Endodermal cell (in vitro differentiated cells): Measurements from ENCODE around the gene SERINC1. TPM values are rescaled to one million over a fixed set of nuclear protein-coding genes. Genes with fewer than 3 reads are reported as not detected.

ENCODE experiments used
- DNase-seq: peaks from one replicate; pipeline ENCODE4 v3.0.0-alpha.2; 2017
- H3K27ac ChIP-seq: 2 replicates; pipeline ENCODE4 v1.5.1; 2013; ENCODE audit warnings: mild to moderate bottlenecking, low read depth, low read length, moderate library complexity
- H3K27me3 ChIP-seq: 2 replicates; pipeline ENCODE4 v1.6.1; 2013; ENCODE audit warnings: mild to moderate bottlenecking, low read length, moderate library complexity; ENCODE audit not compliant: insufficient read depth, control insufficient read depth, poor library complexity, severe bottlenecking
- H3K36me3 ChIP-seq: 2 replicates; pipeline ENCODE4 v1.7.0; 2013; ENCODE audit warnings: mild to moderate bottlenecking, low read length, moderate library complexity; ENCODE audit not compliant: control insufficient read depth, insufficient read depth
- H3K4me1 ChIP-seq: one replicate; pipeline ENCODE4 v1.7.0; 2013; ENCODE audit warnings: low read length; ENCODE audit not compliant: control insufficient read depth, insufficient read depth
- H3K4me3 ChIP-seq: 2 replicates; pipeline ENCODE4 v1.5.1; 2013; ENCODE audit warnings: mild to moderate bottlenecking, low read length, moderate library complexity
- H3K9ac ChIP-seq: 2 replicates; pipeline ENCODE4 v1.6.1; 2013; ENCODE audit warnings: mild to moderate bottlenecking, low read length, moderate library complexity; ENCODE audit not compliant: poor library complexity, severe bottlenecking; ENCODE audit errors: extremely low read depth
- H3K9me3 ChIP-seq: 2 replicates; pipeline ENCODE4 v1.6.1; 2013; ENCODE audit warnings: mild to moderate bottlenecking, low read length, moderate library complexity; ENCODE audit not compliant: control insufficient read depth
- H3K27ac Mint-ChIP-seq: 2 replicates; pipeline ENCODE4 v1.8.0; 2020; ENCODE audit warnings: mixed read lengths
- H3K27me3 Mint-ChIP-seq: 2 replicates; pipeline ENCODE4 v1.8.0; 2021; ENCODE audit warnings: mild to moderate bottlenecking, mixed read lengths; ENCODE audit not compliant: insufficient read depth
- H3K36me3 Mint-ChIP-seq: 2 replicates; pipeline ENCODE4 v1.8.0; 2020; ENCODE audit warnings: low read depth, mixed read lengths
- H3K4me1 Mint-ChIP-seq: 2 replicates; pipeline ENCODE4 v1.8.0; 2020; ENCODE audit warnings: mixed read lengths
- H3K4me3 Mint-ChIP-seq: 2 replicates; pipeline ENCODE4 v1.8.0; 2020; ENCODE audit warnings: mild to moderate bottlenecking, moderate library complexity, mixed read lengths
- H3K9me3 Mint-ChIP-seq: 2 replicates; pipeline ENCODE4 v1.8.0; 2020; ENCODE audit warnings: mild to moderate bottlenecking, mixed read lengths
- WGBS, 2 experiments: methylation state at CpG; one replicate each; pipeline versions ENCODE4 v1.1.5 to v1.1.7; 2013; ENCODE audit warnings: missing lambda C conversion rate in 2 of 2, mixed read lengths in 1 of 2; ENCODE audit not compliant: insufficient coverage in 1 of 2, insufficient read length in 1 of 2; 5-methylcytosine and 5-hydroxymethylcytosine counted together
- total RNA-seq, 2 donors: library from RNA; stranded (reverse); fragmentation: NEBNext Ultra II Directional in 1 of 2; extraction: Animal tissue kit (Norgen Biotek cat#: 25700) in 1 of 2; gene quantifications; 2 replicates in 1 of 2; 3 replicates in 1 of 2; pipeline ENCODE4 v1.2.1, GENCODE V29; 2021
- TF ChIP-seq, protein P1 (sequence below): fragments of 200-600 bp; sonication (generic); conservative IDR thresholded peaks from 2 replicates; pipeline ENCODE4 v1.5.0; 2021; ENCODE audit warnings: antibody characterized with exemption, mild to moderate bottlenecking

The SERINC1 gene
- total RNA-seq, 2 donors from 2014 or later: 77.4 to 79.1 TPM

DNA sequence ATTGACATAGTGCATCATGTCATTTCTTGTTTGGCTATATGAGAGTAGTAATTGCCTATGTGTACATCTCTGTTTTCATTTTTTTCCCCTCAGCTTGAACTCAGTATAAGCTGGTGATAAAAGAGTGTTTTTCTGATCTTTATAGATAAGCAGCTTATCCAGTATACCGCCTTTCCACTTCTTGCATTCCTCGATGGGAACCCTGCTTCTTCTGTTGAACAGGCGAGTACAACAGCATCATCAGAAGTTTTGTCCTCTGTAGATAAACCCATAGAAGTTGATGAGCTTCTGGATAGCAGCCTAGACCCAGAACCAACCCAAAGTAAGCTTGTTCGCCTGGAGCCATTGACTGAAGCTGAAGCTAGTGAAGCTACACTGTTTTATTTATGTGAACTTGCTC is 39.8 kb downstream of the SERINC1 start:
- TF ChIP-seq, protein P1, sequence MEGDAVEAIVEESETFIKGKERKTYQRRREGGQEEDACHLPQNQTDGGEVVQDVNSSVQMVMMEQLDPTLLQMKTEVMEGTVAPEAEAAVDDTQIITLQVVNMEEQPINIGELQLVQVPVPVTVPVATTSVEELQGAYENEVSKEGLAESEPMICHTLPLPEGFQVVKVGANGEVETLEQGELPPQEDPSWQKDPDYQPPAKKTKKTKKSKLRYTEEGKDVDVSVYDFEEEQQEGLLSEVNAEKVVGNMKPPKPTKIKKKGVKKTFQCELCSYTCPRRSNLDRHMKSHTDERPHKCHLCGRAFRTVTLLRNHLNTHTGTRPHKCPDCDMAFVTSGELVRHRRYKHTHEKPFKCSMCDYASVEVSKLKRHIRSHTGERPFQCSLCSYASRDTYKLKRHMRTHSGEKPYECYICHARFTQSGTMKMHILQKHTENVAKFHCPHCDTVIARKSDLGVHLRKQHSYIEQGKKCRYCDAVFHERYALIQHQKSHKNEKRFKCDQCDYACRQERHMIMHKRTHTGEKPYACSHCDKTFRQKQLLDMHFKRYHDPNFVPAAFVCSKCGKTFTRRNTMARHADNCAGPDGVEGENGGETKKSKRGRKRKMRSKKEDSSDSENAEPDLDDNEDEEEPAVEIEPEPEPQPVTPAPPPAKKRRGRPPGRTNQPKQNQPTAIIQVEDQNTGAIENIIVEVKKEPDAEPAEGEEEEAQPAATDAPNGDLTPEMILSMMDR: no peak
- no peaks in the 10 kb centered on the region for H3K9me3 ChIP-seq
- Mint-ChIP-seq H3K4me3 (no peak overlapping the region), H3K36me3 (peaks cover 65% of the 10 kb centered on the region), H3K27ac (no peak overlapping the region), H3K9me3 (no peaks in the 10 kb centered on the region), H3K27me3 (no peaks in the 10 kb centered on the region), H3K4me1 (no peaks in the 10 kb centered on the region)
- no peak overlapping the region for H3K27ac ChIP-seq
- no peak overlapping the region for H3K4me3 ChIP-seq
- WGBS, 2 experiments: 92 to 96% methylated on average over 3 to 4 of the region's 4 CpGs
- peaks cover 72% of the 10 kb centered on the region for H3K36me3 ChIP-seq
- H3K27me3 ChIP-seq: no peaks in the 10 kb centered on the region
- H3K9ac ChIP-seq: no peak overlapping the region
- DNase-seq: no peak
- no peaks in the 10 kb centered on the region for H3K4me1 ChIP-seq

DNA sequence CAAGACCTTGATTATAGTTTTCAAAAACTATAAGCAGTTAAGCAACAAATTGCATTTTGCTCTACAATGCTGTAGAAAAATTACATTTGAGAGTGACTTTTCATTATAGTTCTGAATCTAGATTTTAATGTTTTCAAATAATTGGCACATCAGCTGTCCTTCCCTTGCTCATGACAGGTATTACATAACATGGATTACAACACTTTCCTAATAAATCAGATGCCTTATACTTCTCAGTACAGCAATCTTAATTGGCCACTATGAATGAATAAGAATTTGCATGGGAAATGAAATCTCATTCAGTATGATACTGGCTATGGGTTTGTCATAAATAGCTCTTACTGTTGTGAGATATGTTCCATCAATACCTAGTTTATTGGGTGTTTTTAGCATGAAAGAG is 42.3 kb downstream of the SERINC1 start:
- TF ChIP-seq, protein P1: no peak
- no peak overlapping the region for H3K4me3 Mint-ChIP-seq

DNA sequence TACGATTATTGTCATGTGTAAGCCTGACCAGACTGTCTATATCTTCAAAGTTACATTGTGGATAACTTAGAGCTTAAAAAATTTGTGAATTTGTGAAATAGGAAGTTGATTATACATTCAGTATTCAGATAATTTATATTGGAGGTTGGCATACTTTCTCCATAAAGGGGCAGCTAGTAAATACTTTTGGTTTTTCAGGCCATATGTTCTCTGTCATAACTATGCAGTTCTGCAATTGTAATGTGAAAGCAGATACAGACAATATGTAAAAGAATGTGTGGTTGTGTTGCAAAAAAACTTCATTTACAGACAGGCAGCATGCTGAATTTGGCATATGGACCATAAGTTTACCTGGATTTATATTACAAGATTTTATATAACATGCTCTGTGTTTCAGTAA is 42.8 kb downstream of the SERINC1 start:
- Mint-ChIP-seq H3K9me3 (no peaks in the 10 kb centered on the region), H3K4me3 (no peak overlapping the region), H3K27me3 (no peaks in the 10 kb centered on the region), H3K27ac (no peak overlapping the region), H3K4me1 (no peaks in the 10 kb centered on the region), H3K36me3 (peaks cover 60% of the 10 kb centered on the region)
- TF ChIP-seq, protein P1: no peak
- Histone ChIP-seq H3K9ac (no peak overlapping the region), H3K4me3 (no peak overlapping the region), H3K36me3 (peaks cover 74% of the 10 kb centered on the region), H3K4me1 (no peaks in the 10 kb centered on the region), H3K9me3 (no peaks in the 10 kb centered on the region), H3K27ac (no peak overlapping the region), H3K27me3 (no peaks in the 10 kb centered on the region)
- no peak for DNase-seq
- 80 to 88% methylated on average over 1 of the region's 1 CpG for WGBS, 2 experiments

More for the DNA sequence above, 42.3 kb downstream of the SERINC1 start:
- Histone ChIP-seq H3K27me3 (no peaks in the 10 kb centered on the region), H3K9me3 (no peaks in the 10 kb centered on the region), H3K4me3 (no peak overlapping the region), H3K4me1 (no peaks in the 10 kb centered on the region), H3K9ac (no peak overlapping the region), H3K36me3 (peaks cover 74% of the 10 kb centered on the region), H3K27ac (no peak overlapping the region)
- Mint-ChIP-seq H3K9me3 (no peaks in the 10 kb centered on the region), H3K27me3 (no peaks in the 10 kb centered on the region), H3K36me3 (peaks cover 58% of the 10 kb centered on the region), H3K4me1 (no peaks in the 10 kb centered on the region), H3K27ac (no peak overlapping the region)
- DNase-seq: no peak
